K562 treated with DMSO at 1 percent for 12 hours (cell line): Measurements from ENCODE around the gene ZNF566. TPM values are rescaled to one million over a fixed set of nuclear protein-coding genes. Genes with fewer than 3 reads are reported as not detected.

Experiments
- total RNA-seq: library from RNA; unstranded; fragments of 300-600 nt; gene quantifications from 2 replicates; pipeline ENCODE4 v1.2.3, GENCODE V29; 2022; ENCODE audit not compliant: insufficient read depth

Gene ZNF566
- 2.0 and 4.7 TPM in 2 replicates for total RNA-seq

GRCh38 chr19:36489118-36489919 lies at the start of gene ZNF566:
Gene ZNF566 (minus strand): TSS chr19:36489561. CDS start chr19:36476557, 13,004 bp downstream.

DNA sequence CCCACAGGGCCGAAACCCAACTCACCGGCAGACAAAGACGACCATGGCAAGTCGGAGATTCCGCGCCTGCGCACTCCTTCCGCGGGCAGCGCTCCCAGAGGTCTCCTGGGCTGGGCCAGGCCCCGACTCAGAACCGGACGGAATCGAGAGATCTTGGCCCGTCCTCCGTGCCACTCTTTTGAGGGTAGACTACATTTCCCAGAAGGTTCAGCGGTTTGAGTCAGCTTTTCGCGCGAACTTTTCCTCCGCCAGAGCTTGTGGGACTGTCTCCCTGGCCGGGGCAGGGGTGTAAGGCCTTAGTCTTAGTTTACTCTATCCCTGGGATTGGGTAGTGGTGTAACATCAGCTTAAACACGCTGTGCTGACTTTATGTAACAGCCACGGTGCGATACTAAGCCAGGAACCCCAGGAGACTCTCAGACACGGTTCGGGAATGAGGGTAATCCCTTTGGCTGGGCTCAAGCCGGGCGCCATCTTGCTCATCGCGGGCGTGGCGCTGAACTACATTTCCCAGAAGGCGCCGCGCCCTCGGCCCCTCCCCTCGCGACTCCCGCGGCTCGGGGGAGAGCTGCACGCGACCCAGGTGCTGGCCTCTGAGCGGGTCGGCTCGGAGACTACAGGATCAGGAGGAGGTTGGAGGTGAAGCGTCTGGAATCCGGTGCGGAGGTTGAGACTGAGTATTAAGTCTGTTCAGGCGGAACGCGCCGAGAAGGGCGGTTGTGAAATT lies 39.0 kb upstream of the ZNF566 start, which contains the start of gene ZNF260:
ZNF260 (minus strand) TSS at position 78 of the 727 bp plus-strand sequence. CDS start 13,033 bp downstream, outside the sequence.

DNA sequence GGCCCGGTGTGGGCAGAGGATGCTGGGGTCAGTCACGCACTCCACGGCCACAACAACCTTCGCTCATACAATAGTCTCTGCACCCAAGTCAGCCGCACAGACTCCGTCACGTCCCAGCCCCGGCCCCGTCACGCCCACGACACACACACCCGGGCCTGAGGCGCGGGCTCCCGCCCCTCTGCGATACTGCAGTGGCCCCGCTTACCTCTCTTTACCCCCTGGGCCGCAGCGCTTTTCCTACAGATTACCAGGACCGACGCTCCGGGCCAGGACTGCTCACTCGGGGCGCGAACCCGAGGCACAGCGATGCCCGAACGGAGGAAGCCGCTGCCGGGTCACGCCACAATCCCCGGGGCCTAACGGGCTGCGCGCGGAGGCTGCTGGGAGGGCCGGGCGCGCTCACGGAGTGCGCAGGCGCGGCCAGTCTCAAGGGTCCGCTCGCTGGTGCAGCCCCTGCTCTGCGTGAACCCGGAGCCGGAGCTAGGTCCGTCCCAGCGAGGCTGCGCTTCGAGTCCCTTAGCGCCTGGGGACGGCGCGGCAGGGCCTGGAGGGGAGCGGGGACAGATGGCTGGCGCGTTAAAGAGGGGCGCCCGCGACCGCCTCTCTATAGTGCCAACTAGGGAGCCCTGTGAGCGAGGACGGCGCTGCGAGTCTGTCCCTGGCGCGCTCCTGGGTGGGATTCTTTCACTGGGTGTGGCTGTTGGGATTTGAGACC lies 70.9 kb downstream of the ZNF566 start, which contains the start of gene ZFP82:
ZFP82 (minus strand) TSS at position 358 of the 715 bp plus-strand sequence. CDS start 8,855 bp downstream, outside the sequence.

Other genes with a start within 250 kb of the ZNF566 start
- 0.39 and 0.63 TPM in 2 replicates for gene ZFP14, start 110.4 kb downstream of the ZNF566 start, total RNA-seq
- 0.94 and 2.1 TPM in 2 replicates for gene ZFP82, start 70.9 kb downstream of the ZNF566 start, total RNA-seq
- gene ZNF260, start 38.7 kb upstream of the ZNF566 start, total RNA-seq, result 1.0 and 4.3 TPM in 2 replicates
- 0.76 and 3.0 TPM in 2 replicates for gene ZNF529, start 83.7 kb upstream of the ZNF566 start, total RNA-seq
- gene ZNF382, start 115.8 kb upstream of the ZNF566 start, total RNA-seq, result 0.23 TPM in 1 of 2 replicates, not detected in the other
- 1.2 TPM in 1 of 2 replicates, not detected in the other for gene ZNF461, start 177.3 kb upstream of the ZNF566 start, total RNA-seq
- 1.2 and 3.3 TPM in 2 replicates for gene ZNF567, start 198.1 kb upstream of the ZNF566 start, total RNA-seq